Mesendoderm (in vitro differentiated cells): ENCODE data around the gene RNPS1.
A peak's percentile ranks its signal among the peaks of the same experiment; 100 is the strongest.
"Not testable (repeated sequence)": the region's sequence is repeated elsewhere in the genome, so short reads cannot be mapped to it uniquely, and the experiment has no call there.

ENCODE experiments used
- DNase-seq: peaks from one replicate; pipeline ENCODE4 v3.0.0; 2013
- H2AK5ac ChIP-seq: 2 replicates; pipeline ENCODE4 v1.6.1; 2013; ENCODE audit warnings: low read length, inconsistent platforms
- H2BK120ac ChIP-seq: 2 replicates; pipeline ENCODE4 v1.6.1; 2013; ENCODE audit warnings: low read depth, mild to moderate bottlenecking, low read length, moderate library complexity, mixed read lengths
- H2BK15ac ChIP-seq: replicated peaks from 2 replicates; pipeline ENCODE4 v1.6.1; 2013; ENCODE audit warnings: low read depth, mild to moderate bottlenecking, moderate library complexity
- H2BK5ac ChIP-seq: 2 replicates; pipeline ENCODE4 v1.6.1; 2013; ENCODE audit warnings: low read length, inconsistent platforms
- H3K18ac ChIP-seq: 2 replicates; pipeline ENCODE4 v1.6.1; 2013; ENCODE audit warnings: mild to moderate bottlenecking, low read length, mixed read lengths
- H3K23ac ChIP-seq: one replicate; pipeline ENCODE4 v1.6.1; 2013; ENCODE audit warnings: low read length
- H3K27ac ChIP-seq: 2 replicates; pipeline ENCODE4 v1.5.1; 2013; ENCODE audit warnings: low read depth, mild to moderate bottlenecking, inconsistent platforms, low read length, moderate library complexity
- H3K27me3 ChIP-seq: 2 replicates; pipeline ENCODE4 v1.6.1; 2013; ENCODE audit warnings: low read length, control low read depth, mild to moderate bottlenecking, inconsistent platforms; ENCODE audit not compliant: insufficient read depth, poor library complexity
- H3K36me3 ChIP-seq: 2 replicates; pipeline ENCODE4 v1.6.1; 2013; ENCODE audit warnings: low read length, inconsistent platforms; ENCODE audit not compliant: control insufficient read depth, insufficient read depth
- H3K4ac ChIP-seq: one replicate; pipeline ENCODE4 v1.6.1; 2013; ENCODE audit warnings: low read depth, mild to moderate bottlenecking, low read length, moderate library complexity
- H3K4me1 ChIP-seq: 2 replicates; pipeline ENCODE4 v1.6.1; 2013; ENCODE audit warnings: low read depth, low read length, inconsistent platforms; ENCODE audit not compliant: control insufficient read depth
- H3K4me2 ChIP-seq: 2 replicates; pipeline ENCODE4 v1.6.1; 2013; ENCODE audit warnings: low read length
- H3K4me3 ChIP-seq: 2 replicates; pipeline ENCODE4 v1.5.1; 2013; ENCODE audit warnings: mild to moderate bottlenecking, low read length
- H3K56ac ChIP-seq: one replicate; pipeline ENCODE4 v1.6.1; 2013; ENCODE audit warnings: low read length
- H3K79me1 ChIP-seq: 2 replicates; pipeline ENCODE4 v1.6.1; 2013; ENCODE audit warnings: low read length, inconsistent platforms
- H3K79me2 ChIP-seq: 2 replicates; pipeline ENCODE4 v1.6.1; 2013; ENCODE audit warnings: mild to moderate bottlenecking, low read length; ENCODE audit not compliant: control insufficient read depth, insufficient read depth
- H3K9ac ChIP-seq: 2 replicates; pipeline ENCODE4 v1.6.1; 2013; ENCODE audit warnings: low read length, inconsistent platforms
- H4K5ac ChIP-seq: one replicate; pipeline ENCODE4 v1.6.1; 2013; ENCODE audit warnings: low read length
- H4K8ac ChIP-seq: one replicate; pipeline ENCODE4 v1.6.1; 2013; ENCODE audit warnings: low read depth, mild to moderate bottlenecking, control low read depth, low read length, moderate library complexity
- WGBS: extraction: QIAGEN DNeasy Blood & Tissue Kit; methylation state at CpG from one replicate; pipeline ENCODE4 v1.1.7; 2013; ENCODE audit warnings: low lambda C conversion rate, missing lambda C conversion rate; ENCODE audit not compliant: insufficient coverage; ENCODE audit errors: extremely low coverage; 5-methylcytosine and 5-hydroxymethylcytosine counted together

Gene RNPS1

DNA sequence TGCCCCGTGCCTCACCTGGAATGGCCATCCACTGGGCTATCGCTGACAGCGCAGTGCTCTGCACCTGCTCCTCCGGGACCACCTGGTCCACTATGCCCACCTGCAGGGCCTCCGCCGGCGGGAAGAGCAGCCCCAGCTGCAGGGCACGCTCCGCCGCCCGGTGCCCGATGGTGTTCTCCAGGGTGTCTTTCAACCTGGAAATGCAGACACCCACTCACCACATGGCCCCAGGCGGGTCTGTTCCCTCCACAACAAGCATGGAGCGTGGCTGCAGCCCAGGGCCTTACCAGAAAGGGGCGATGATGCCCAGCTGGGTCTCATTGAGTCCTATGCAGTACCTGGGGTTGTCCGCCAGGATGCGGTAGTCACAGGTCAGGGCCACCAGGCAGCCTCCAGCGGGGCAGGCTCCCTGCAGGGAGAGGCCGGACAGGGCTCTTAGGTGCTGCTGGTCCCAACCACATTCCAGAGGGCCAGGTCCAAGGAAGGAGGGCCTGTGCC is 24.8 kb downstream of the RNPS1 start:
- no peak overlapping the region for H2BK120ac ChIP-seq
- H3K27me3 ChIP-seq = no peaks in the 10 kb centered on the region
- no peak overlapping the region for H3K18ac ChIP-seq
- no peak overlapping the region for H3K4me3 ChIP-seq
- peaks cover 6% of the 10 kb centered on the region for H3K36me3 ChIP-seq
- peaks cover 2% of the 10 kb centered on the region for H3K79me1 ChIP-seq
- H3K9ac ChIP-seq = no peak overlapping the region
- H3K4ac ChIP-seq = no peak overlapping the region
- H3K4me1 ChIP-seq = no peaks in the 10 kb centered on the region
- H2BK5ac ChIP-seq = no peak overlapping the region
- no CpG with 5 or more reads among the region's 19 CpGs for WGBS
- no peak overlapping the region for H3K4me2 ChIP-seq
- no peak overlapping the region for H3K56ac ChIP-seq
- peak; percentile 55 for DNase-seq
- no peak overlapping the region for H2BK15ac ChIP-seq
- H2AK5ac ChIP-seq = no peak overlapping the region
- H3K79me2 ChIP-seq = no peaks in the 10 kb centered on the region
- H4K8ac ChIP-seq = no peak overlapping the region
- no peak overlapping the region for H3K23ac ChIP-seq
- no peak overlapping the region for H3K27ac ChIP-seq
- H4K5ac ChIP-seq = no peak overlapping the region

DNA sequence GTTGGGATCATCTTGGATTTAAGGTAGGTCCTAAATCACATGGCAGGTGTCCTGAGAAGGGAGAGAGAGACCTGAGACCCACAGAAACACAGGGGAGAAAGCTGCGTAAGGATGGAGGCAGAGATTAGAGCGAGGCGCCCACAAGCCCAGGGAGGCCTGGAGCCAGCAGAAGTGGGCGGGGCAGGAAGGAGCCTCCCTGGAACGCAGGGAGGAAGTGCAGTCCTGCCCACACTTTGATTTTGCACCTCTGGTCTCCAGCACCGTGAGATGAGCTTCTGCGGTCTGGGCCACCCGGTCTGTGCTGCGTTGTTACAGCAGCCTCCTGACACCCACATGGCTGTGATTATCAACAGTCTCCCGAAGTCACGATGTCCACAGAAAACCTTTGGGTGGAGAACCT is 25.3 kb downstream of the RNPS1 start:
- Histone ChIP-seq H2AK5ac (no peak overlapping the region), H3K27me3 (no peaks in the 10 kb centered on the region), H2BK120ac (no peak overlapping the region), H3K9ac (no peak overlapping the region), H3K4ac (no peak overlapping the region), H4K8ac (no peak overlapping the region), H3K56ac (no peak overlapping the region), H3K23ac (no peak overlapping the region), H2BK15ac (no peak overlapping the region), H3K79me1 (peaks cover 2% of the 10 kb centered on the region), H2BK5ac (no peak overlapping the region), H3K27ac (no peak overlapping the region), H3K4me3 (no peak overlapping the region), H3K79me2 (no peaks in the 10 kb centered on the region), H3K4me2 (no peak overlapping the region), H3K18ac (no peak overlapping the region), H4K5ac (no peak overlapping the region), H3K4me1 (no peaks in the 10 kb centered on the region), H3K36me3 (peaks cover 6% of the 10 kb centered on the region)
- no peak for DNase-seq
- WGBS = no CpG with 5 or more reads among the region's 11 CpGs

DNA sequence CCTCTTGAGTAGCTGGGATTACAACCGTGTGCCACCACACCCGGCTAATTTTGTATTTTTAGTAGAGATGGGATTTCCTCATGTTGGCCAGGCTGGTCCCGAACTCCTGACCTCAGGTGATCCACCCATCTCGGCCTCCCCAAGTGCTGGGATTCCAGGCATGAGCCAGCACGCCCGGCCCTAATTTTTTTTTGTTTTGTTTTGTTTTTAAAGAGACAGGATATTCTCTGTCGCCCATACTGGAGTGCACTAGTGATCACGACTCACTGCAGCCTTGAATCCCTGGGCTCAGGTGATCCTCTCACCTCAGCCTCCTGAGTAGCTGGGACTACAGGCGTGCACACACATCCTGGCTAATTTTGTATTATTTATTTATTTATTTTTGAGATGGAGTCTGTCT is 27.6 kb downstream of the RNPS1 start:
- H2BK120ac ChIP-seq = not testable (repeated sequence)

DNA sequence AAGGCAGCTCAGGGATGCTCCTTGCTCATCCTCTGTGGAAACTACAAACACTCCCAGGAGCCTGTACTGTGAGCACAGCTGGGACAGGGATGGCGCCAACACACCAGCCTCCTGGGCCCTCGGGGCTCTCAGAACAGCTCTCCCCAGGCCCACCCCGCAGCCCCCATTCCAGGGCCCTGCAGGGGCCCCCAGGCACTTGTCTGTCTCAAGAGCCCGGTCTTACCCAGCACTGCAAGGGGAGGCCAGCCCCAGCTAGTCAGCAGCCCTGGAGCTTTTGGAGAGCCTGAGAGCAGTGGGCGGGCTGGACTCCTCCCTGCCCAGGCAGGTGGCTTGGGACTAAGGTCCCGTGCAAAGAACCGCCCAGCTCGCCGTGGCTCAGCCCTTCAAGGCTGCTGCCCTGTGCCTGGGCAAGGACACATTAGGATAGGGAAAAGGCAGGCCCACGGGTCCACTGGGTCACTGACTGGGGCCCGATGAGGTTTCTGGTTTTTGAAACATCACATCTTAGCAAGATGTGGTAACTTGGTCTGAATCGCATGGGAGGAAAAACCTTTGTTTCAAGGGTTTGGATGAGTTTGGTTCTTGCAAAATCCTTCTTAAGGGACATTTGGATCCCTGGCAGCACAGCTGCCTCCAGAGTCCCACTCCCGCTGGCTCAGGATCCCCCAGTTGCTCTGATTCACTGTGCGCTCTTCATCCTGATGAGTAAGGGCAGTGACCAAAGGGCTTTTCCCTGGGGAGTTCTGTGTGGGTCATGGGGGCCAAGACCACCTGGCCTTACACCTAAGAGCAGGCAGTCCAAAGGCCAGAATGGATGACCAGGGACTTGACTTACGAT is 28.9 kb downstream of the RNPS1 start:
- no peaks in the 10 kb centered on the region for H3K79me1 ChIP-seq
- no peak overlapping the region for H2BK15ac ChIP-seq
- no peak overlapping the region for H3K4me2 ChIP-seq
- no peaks in the 10 kb centered on the region for H3K79me2 ChIP-seq
- H3K23ac ChIP-seq = no peak overlapping the region
- WGBS = no CpG with 5 or more reads among the region's 15 CpGs
- no peak overlapping the region for H3K4ac ChIP-seq
- peak; percentile 36 for DNase-seq
- no peak overlapping the region for H2BK5ac ChIP-seq
- H4K5ac ChIP-seq = no peak overlapping the region
- H3K56ac ChIP-seq = no peak overlapping the region
- H3K27ac ChIP-seq = no peak overlapping the region
- H3K36me3 ChIP-seq = no peaks in the 10 kb centered on the region
- H2AK5ac ChIP-seq = no peak overlapping the region
- H3K9ac ChIP-seq = no peak overlapping the region
- peaks cover 3% of the 10 kb centered on the region for H3K27me3 ChIP-seq
- H2BK120ac ChIP-seq = no peak overlapping the region
- H3K18ac ChIP-seq = no peak overlapping the region
- no peak overlapping the region for H4K8ac ChIP-seq
- H3K4me1 ChIP-seq = no peaks in the 10 kb centered on the region
- H3K4me3 ChIP-seq = no peak overlapping the region

More for the DNA sequence above, 27.6 kb downstream of the RNPS1 start:
- not testable (repeated sequence) for H3K4me3 ChIP-seq, H3K79me2 ChIP-seq, H3K79me1 ChIP-seq, H2BK15ac ChIP-seq, H4K5ac ChIP-seq, H3K4ac ChIP-seq, H2BK5ac ChIP-seq, H3K4me2 ChIP-seq, H3K27me3 ChIP-seq, H3K36me3 ChIP-seq, H3K18ac ChIP-seq, H4K8ac ChIP-seq, H2AK5ac ChIP-seq, H3K4me1 ChIP-seq, H3K56ac ChIP-seq, H3K9ac ChIP-seq, DNase-seq, H3K23ac ChIP-seq, H3K27ac ChIP-seq
- no CpG with 5 or more reads among the region's 9 CpGs for WGBS

DNA sequence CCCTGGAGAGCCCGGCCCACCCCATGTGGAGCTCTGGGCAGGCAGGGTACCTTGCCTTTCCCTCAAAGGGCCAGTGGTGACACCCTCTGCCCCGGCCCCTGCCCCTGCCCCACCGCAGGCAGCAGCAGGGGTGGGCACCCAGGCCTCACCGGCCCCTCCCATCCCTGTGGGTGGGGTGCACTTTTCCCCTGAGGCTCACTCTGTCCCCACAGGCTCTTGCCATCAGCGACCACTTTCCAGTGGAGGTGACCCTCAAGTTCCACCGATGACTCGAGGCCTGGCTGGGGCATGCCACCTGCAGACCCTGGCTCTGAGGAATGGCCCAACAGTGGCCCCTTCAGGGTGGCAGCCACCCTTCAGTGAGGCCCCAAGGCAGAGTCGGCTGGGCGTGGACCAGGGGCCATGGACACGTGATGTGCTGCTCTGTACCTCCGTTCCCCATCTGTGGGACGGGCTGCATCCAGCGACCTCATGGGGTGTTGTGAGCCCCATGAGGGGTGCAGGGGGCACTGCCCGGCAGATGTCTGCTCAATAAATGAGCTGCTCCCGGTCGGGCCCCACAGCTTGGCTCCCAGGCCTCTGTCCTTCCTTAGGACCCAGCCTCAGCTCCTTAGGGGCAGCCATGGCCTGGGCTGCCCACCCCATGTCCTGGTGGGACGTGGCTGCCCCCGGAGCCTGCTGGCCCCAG is 29.6 kb downstream of the RNPS1 start:
- Histone ChIP-seq H4K8ac (no peak overlapping the region), H2BK15ac (no peak overlapping the region), H3K27ac (no peak overlapping the region), H3K79me2 (no peaks in the 10 kb centered on the region), H3K36me3 (no peaks in the 10 kb centered on the region), H3K56ac (no peak overlapping the region), H3K4me2 (no peak overlapping the region), H3K9ac (no peak overlapping the region), H3K4ac (no peak overlapping the region), H3K4me3 (no peak overlapping the region), H2AK5ac (no peak overlapping the region), H3K18ac (no peak overlapping the region), H3K27me3 (peaks cover 3% of the 10 kb centered on the region), H3K79me1 (no peaks in the 10 kb centered on the region), H3K23ac (no peak overlapping the region), H3K4me1 (no peaks in the 10 kb centered on the region), H2BK5ac (no peak overlapping the region), H2BK120ac (no peak overlapping the region), H4K5ac (no peak overlapping the region)
- DNase-seq = peak; percentile 32
- no CpG with 5 or more reads among the region's 18 CpGs for WGBS
